Stimulated activated CD4-positive, alpha-beta T cell treated with anti-CD3 and anti-CD28 coated beads, Interleukin-15, amount 100 ng/mL, for 24 hours (primary cell): Measurements from ENCODE around the gene FAM156B.
"Not testable (repeated sequence)": the region's sequence is repeated elsewhere in the genome, so short reads cannot be mapped to it uniquely, and the experiment has no call there.

Experiments
- DNase-seq: peaks from one replicate; pipeline ENCODE4 v3.0.0-alpha.2; 2020

Gene FAM156B

GRCh38 chrX:52896855-52897709 lies at the start of gene FAM156B:
Gene FAM156B, plus strand, starts transcription at chrX:52897330. Its CDS starts 9,896 bp downstream, at chrX:52907226.
- DNase-seq, result not testable (repeated sequence)

- DNase-seq, result no peak
Observed at GRCh38 chrX:52852110-52852860, 44.8 kb upstream of the FAM156B start.

GRCh38 chrX:52856991-52857525 lies 40.1 kb upstream of the FAM156B start:
- DNase-seq, result not testable (repeated sequence)

- DNase-seq, result no peak
Observed at GRCh38 chrX:52865343-52865998, 31.7 kb upstream of the FAM156B start.

- DNase-seq, result no peak
Observed at GRCh38 chrX:52867610-52868348, 29.4 kb upstream of the FAM156B start, which contains the start of gene XAGE3. Gene XAGE3, minus strand, starts transcription at chrX:52868083. Its CDS starts 950 bp downstream, at chrX:52867133.

GRCh38 chrX:52870046-52870445 lies 27.1 kb upstream of the FAM156B start:
- no peak for DNase-seq

- not testable (repeated sequence) for DNase-seq
Observed at GRCh38 chrX:52873825-52874224, 23.3 kb upstream of the FAM156B start.

GRCh38 chrX:52874661-52875060 lies 22.5 kb upstream of the FAM156B start:
- no peak for DNase-seq

GRCh38 chrX:52875436-52875835 lies 21.7 kb upstream of the FAM156B start:
- not testable (repeated sequence) for DNase-seq

GRCh38 chrX:52876386-52876785 lies 20.7 kb upstream of the FAM156B start:
- DNase-seq, result not testable (repeated sequence)

- DNase-seq, result not testable (repeated sequence)
Observed at GRCh38 chrX:52887459-52887858, 9.7 kb upstream of the FAM156B start.

GRCh38 chrX:52888090-52888489 lies 9.0 kb upstream of the FAM156B start:
- not testable (repeated sequence) for DNase-seq

GRCh38 chrX:52896438-52896837 lies 692 bp upstream of the FAM156B start:
- not testable (repeated sequence) for DNase-seq

- not testable (repeated sequence) for DNase-seq
Observed at GRCh38 chrX:52905531-52905930, 8.4 kb downstream of the FAM156B start.

GRCh38 chrX:52906072-52906471 lies 8.9 kb downstream of the FAM156B start:
- not testable (repeated sequence) for DNase-seq

- DNase-seq, result not testable (repeated sequence)
Observed at GRCh38 chrX:52907137-52907536, 10.0 kb downstream of the FAM156B start.

- DNase-seq, result not testable (repeated sequence)
Observed at GRCh38 chrX:52907900-52908299, 10.8 kb downstream of the FAM156B start.

GRCh38 chrX:52909313-52909969 lies 12.3 kb downstream of the FAM156B start:
- not testable (repeated sequence) for DNase-seq

GRCh38 chrX:52913681-52914080 lies 16.6 kb downstream of the FAM156B start:
- DNase-seq, result not testable (repeated sequence)

GRCh38 chrX:52914704-52915103 lies 17.6 kb downstream of the FAM156B start:
- DNase-seq, result not testable (repeated sequence)

GRCh38 chrX:52923781-52924241 lies 26.7 kb downstream of the FAM156B start:
- no peak for DNase-seq
